ENCODE measurements around the gene FBF1.

FBF1 gene

DNA sequence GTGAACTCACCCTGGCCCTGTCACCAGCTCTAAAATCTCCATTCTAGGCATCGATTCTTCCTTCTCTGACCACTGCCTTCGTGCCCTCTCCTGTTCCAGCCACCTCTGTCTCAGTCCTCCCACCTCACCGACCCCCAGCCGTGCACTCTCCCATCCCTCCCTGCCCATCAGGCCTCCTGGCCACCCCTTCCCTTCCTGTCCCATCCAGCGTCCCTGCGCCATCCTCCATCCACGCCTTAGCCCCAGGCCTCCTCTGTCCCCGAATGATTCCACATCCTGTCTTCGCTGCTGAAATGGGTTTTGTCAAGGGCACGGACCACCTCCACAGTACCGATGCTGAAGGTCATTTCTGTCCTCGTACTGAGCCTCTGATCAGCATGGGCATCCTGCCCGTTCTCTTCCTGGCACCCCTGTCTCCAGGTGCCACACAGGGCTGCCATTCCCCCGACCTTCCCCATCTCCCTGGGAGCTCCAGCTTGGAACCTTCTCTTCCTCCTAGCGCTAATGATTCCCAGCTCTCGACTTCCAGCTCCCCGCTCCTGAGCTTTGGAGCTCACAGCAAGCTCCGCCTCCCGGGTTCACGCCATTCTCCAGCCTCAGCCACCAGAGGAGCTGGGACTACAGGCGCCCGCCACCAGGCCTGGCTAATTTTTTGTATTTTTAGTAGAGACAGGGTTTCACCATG, 46.7 kb downstream of the FBF1 start:
- no peak overlapping the region for H3K4me2 ChIP-seq (ENCODE audit: low read length)
- peaks cover 5% of the 10 kb centered on the region for H3K36me3 ChIP-seq (replicated peaks; ENCODE audit: low read depth, low read length)
- no peaks in the 10 kb centered on the region for H3K27me3 ChIP-seq (ENCODE audit: low read depth, low read length)
- H2AFZ ChIP-seq (ENCODE audit: low read depth, low read length): no peak overlapping the region
- no peak overlapping the region for H3K9ac ChIP-seq (ENCODE audit: low read length)
- H3K9me3 ChIP-seq (ENCODE audit: insufficient read depth, low read length): no peaks in the 10 kb centered on the region
- no peaks in the 10 kb centered on the region for H4K20me1 ChIP-seq (ENCODE audit: insufficient read depth, low read length)
- no peak overlapping the region for H3K27ac ChIP-seq (ENCODE audit: low read length)
- no peak overlapping the region for H3K4me3 ChIP-seq (ENCODE audit: low read length)
- TF ChIP-seq, protein P1, sequence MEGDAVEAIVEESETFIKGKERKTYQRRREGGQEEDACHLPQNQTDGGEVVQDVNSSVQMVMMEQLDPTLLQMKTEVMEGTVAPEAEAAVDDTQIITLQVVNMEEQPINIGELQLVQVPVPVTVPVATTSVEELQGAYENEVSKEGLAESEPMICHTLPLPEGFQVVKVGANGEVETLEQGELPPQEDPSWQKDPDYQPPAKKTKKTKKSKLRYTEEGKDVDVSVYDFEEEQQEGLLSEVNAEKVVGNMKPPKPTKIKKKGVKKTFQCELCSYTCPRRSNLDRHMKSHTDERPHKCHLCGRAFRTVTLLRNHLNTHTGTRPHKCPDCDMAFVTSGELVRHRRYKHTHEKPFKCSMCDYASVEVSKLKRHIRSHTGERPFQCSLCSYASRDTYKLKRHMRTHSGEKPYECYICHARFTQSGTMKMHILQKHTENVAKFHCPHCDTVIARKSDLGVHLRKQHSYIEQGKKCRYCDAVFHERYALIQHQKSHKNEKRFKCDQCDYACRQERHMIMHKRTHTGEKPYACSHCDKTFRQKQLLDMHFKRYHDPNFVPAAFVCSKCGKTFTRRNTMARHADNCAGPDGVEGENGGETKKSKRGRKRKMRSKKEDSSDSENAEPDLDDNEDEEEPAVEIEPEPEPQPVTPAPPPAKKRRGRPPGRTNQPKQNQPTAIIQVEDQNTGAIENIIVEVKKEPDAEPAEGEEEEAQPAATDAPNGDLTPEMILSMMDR (IDR thresholded peaks at IDR 0.05; ENCODE audit: low read depth, low read length): no peak
- no peak for TF ChIP-seq EZH2phosphoT487 (IDR thresholded peaks at IDR 0.05; ENCODE audit: low read depth)
- peaks cover 15% of the 10 kb centered on the region for H3K4me1 ChIP-seq (ENCODE audit: low read length)
- H3K79me2 ChIP-seq (ENCODE audit: low read length): peaks cover 38% of the 10 kb centered on the region

DNA sequence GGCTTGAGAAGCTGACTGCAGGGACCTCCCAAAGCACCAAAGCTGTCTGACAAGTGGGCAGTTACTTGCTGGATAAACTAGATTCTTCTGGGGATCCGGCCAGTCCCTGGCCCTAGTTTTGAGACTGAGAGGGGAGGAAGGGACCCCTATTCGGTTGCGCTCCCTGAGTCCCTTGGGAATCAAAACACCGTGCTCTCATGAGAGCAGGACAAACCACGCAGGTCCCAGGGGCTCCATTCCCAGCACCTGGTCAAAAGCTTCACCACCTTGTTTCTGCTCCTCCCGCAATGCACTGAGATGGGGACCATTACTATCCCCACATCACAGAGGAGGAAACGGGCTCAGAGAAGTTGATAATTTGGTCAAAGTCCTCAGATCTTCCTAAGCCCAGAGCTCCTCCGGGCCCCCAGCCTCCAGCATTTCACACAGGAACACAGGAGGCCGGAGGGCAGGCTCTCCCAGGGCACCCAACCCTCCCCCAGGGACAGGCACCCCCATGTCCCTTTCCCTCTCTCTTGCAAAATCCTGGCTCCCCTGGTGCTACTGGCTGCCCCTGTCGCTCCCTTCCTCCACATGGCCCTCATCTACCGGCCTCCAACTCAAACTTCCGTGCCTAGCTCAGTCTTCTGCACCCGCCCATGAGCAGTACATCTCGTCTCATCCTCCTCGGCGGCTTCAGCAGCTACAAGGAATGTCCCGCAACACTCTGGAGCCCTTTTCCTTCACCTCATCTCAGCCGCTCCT, 47.4 kb downstream of the FBF1 start:
- no peak for TF ChIP-seq EZH2phosphoT487 (IDR thresholded peaks at IDR 0.05; ENCODE audit: low read depth)
- TF ChIP-seq, protein P1 (IDR thresholded peaks at IDR 0.05; ENCODE audit: low read depth, low read length): no peak
- Histone ChIP-seq H3K27ac (ENCODE audit: low read length) (no peak overlapping the region), H3K9me3 (ENCODE audit: insufficient read depth, low read length) (no peaks in the 10 kb centered on the region), H4K20me1 (ENCODE audit: insufficient read depth, low read length) (no peaks in the 10 kb centered on the region), H3K4me1 (ENCODE audit: low read length) (peaks cover 15% of the 10 kb centered on the region), H3K4me3 (ENCODE audit: low read length) (no peak overlapping the region), H3K9ac (ENCODE audit: low read length) (no peak overlapping the region), H2AFZ (ENCODE audit: low read depth, low read length) (no peak overlapping the region), H3K27me3 (ENCODE audit: low read depth, low read length) (no peaks in the 10 kb centered on the region), H3K36me3 (replicated peaks; ENCODE audit: low read depth, low read length) (peaks cover 6% of the 10 kb centered on the region), H3K79me2 (ENCODE audit: low read length) (peaks cover 38% of the 10 kb centered on the region), H3K4me2 (ENCODE audit: low read length) (no peak overlapping the region)

GRCh38 chr17:75892556-75893224, 48.2 kb downstream of the FBF1 start:
- H3K4me1 ChIP-seq (ENCODE audit: low read length): peaks cover 15% of the 10 kb centered on the region
- no peaks in the 10 kb centered on the region for H3K9me3 ChIP-seq (ENCODE audit: insufficient read depth, low read length)
- H3K9ac ChIP-seq (ENCODE audit: low read length): no peak overlapping the region
- TF ChIP-seq, protein P1 (IDR thresholded peaks at IDR 0.05; ENCODE audit: low read depth, low read length): no peak
- no peak for TF ChIP-seq EZH2phosphoT487 (IDR thresholded peaks at IDR 0.05; ENCODE audit: low read depth)
- no peaks in the 10 kb centered on the region for H3K27me3 ChIP-seq (ENCODE audit: low read depth, low read length)
- H3K27ac ChIP-seq (ENCODE audit: low read length): no peak overlapping the region
- peaks cover 38% of the 10 kb centered on the region for H3K79me2 ChIP-seq (ENCODE audit: low read length)
- no peak overlapping the region for H3K4me2 ChIP-seq (ENCODE audit: low read length)
- no peaks in the 10 kb centered on the region for H4K20me1 ChIP-seq (ENCODE audit: insufficient read depth, low read length)
- H3K36me3 ChIP-seq (replicated peaks; ENCODE audit: low read depth, low read length): peaks cover 8% of the 10 kb centered on the region
- no peak overlapping the region for H3K4me3 ChIP-seq (ENCODE audit: low read length)
- H2AFZ ChIP-seq (ENCODE audit: low read depth, low read length): no peak overlapping the region

Measured in OCI-LY3 (cell line).